Mesenchymal stem cell (in vitro differentiated cells and primary cell): ENCODE results near the gene SPECC1L.
"Not testable (repeated sequence)": the region's sequence is repeated elsewhere in the genome, so short reads cannot be mapped to it uniquely, and the experiment has no call there.

ENCODE experiments used
- DNase-seq: peaks from one replicate; pipeline ENCODE4 v3.0.0-alpha.2; 2013
- H2AFZ ChIP-seq: one replicate; pipeline ENCODE4 v1.6.1; 2013; ENCODE audit warnings: low read depth, mild to moderate bottlenecking, control low read depth, inconsistent platforms, low read length, moderate library complexity
- H2AK5ac ChIP-seq: 2 replicates; pipeline ENCODE4 v1.6.1; 2013; ENCODE audit warnings: low read length, moderate library complexity, mild to moderate bottlenecking, inconsistent platforms; ENCODE audit not compliant: severe bottlenecking
- H2BK120ac ChIP-seq: one replicate; pipeline ENCODE4 v1.6.1; 2013; ENCODE audit warnings: low read depth, mild to moderate bottlenecking, inconsistent platforms, low read length, moderate library complexity
- H2BK12ac ChIP-seq, 2 experiments: one replicate each; pipeline ENCODE4 v1.6.1; 2013; ENCODE audit warnings: inconsistent platforms in 2 of 2, low read length in 2 of 2, mild to moderate bottlenecking in 2 of 2, moderate library complexity in 2 of 2, control low read depth in 1 of 2
- H2BK15ac ChIP-seq: one replicate; pipeline ENCODE4 v1.6.1; 2013; ENCODE audit warnings: mild to moderate bottlenecking, low read depth, inconsistent platforms; ENCODE audit not compliant: poor library complexity, severe bottlenecking
- H2BK5ac ChIP-seq: 2 replicates; pipeline ENCODE4 v1.6.1; 2013; ENCODE audit warnings: low read depth, mild to moderate bottlenecking, low read length, control low read depth, inconsistent platforms; ENCODE audit not compliant: poor library complexity, severe bottlenecking
- H3K14ac ChIP-seq, 2 experiments: one replicate each; pipeline ENCODE4 v1.6.1; 2013; ENCODE audit warnings: inconsistent platforms in 2 of 2, low read length in 2 of 2, control low read depth in 1 of 2, mild to moderate bottlenecking in 1 of 2, moderate library complexity in 1 of 2
- H3K18ac ChIP-seq, 2 experiments: one replicate each; pipeline ENCODE4 v1.6.1; 2013; ENCODE audit warnings: inconsistent platforms in 2 of 2, low read length in 2 of 2, control low read depth in 1 of 2, low read depth in 1 of 2, mild to moderate bottlenecking in 1 of 2
- H3K23ac ChIP-seq, 2 experiments: one replicate each; pipeline ENCODE4 v1.6.1; 2013; ENCODE audit warnings: inconsistent platforms in 2 of 2, low read length in 2 of 2, mild to moderate bottlenecking in 2 of 2, moderate library complexity in 2 of 2, control low read depth in 1 of 2
- H3K27ac ChIP-seq: 2 replicates; pipeline ENCODE4 v1.5.1; 2013; ENCODE audit warnings: mild to moderate bottlenecking, moderate library complexity, low read length, control low read depth, inconsistent platforms; ENCODE audit not compliant: poor library complexity, severe bottlenecking
- H3K27me3 ChIP-seq, 2 experiments: 2 replicates each; pipeline versions ENCODE4 v1.6.1 to v1.7.0; 2013; ENCODE audit warnings: low read length in 2 of 2, mild to moderate bottlenecking in 2 of 2, moderate library complexity in 2 of 2, control low read depth in 1 of 2, inconsistent platforms in 1 of 2; ENCODE audit not compliant: control insufficient read depth in 1 of 2, insufficient read depth in 1 of 2
- H3K36me3 ChIP-seq, 2 experiments: 2 replicates each; pipeline versions ENCODE4 v1.6.1 to v1.7.0; 2013; ENCODE audit warnings: low read length in 2 of 2, control low read depth in 1 of 2, inconsistent platforms in 1 of 2, low read depth in 1 of 2, mild to moderate bottlenecking in 1 of 2; ENCODE audit not compliant: insufficient read depth in 2 of 2, control insufficient read depth in 1 of 2
- H3K4ac ChIP-seq, 2 experiments: one replicate each; pipeline ENCODE4 v1.6.1; 2013; ENCODE audit warnings: inconsistent platforms in 2 of 2, low read length in 2 of 2, mild to moderate bottlenecking in 2 of 2, moderate library complexity in 2 of 2, control low read depth in 1 of 2, low read depth in 1 of 2
- H3K4me1 ChIP-seq: 2 replicates; pipeline ENCODE4 v1.6.1; 2013; ENCODE audit warnings: low read depth, low read length, control low read depth; ENCODE audit not compliant: control insufficient read depth, insufficient read depth
- H3K4me2 ChIP-seq: 2 replicates; pipeline ENCODE4 v1.6.1; 2013; ENCODE audit warnings: low read length, mild to moderate bottlenecking, inconsistent platforms; ENCODE audit not compliant: poor library complexity, severe bottlenecking
- H3K4me3 ChIP-seq, 2 experiments: 2 replicates each; pipeline versions ENCODE4 v1.5.1 to v1.7.0; 2013; ENCODE audit warnings: low read length in 2 of 2, mild to moderate bottlenecking in 2 of 2, control low read depth in 1 of 2, low read depth in 1 of 2; ENCODE audit not compliant: insufficient read depth in 1 of 2
- H3K79me1 ChIP-seq: replicated peaks from 2 replicates; pipeline ENCODE4 v1.6.1; 2013; ENCODE audit warnings: mild to moderate bottlenecking, control low read depth, low read length, inconsistent platforms; ENCODE audit not compliant: poor library complexity, severe bottlenecking
- H3K9ac ChIP-seq: 2 replicates; pipeline ENCODE4 v1.7.0; 2013; ENCODE audit warnings: mild to moderate bottlenecking, low read length, moderate library complexity
- H3K9me3 ChIP-seq: 2 replicates; pipeline ENCODE4 v1.7.0; 2013; ENCODE audit warnings: mild to moderate bottlenecking, low read length; ENCODE audit not compliant: control insufficient read depth
- H4K8ac ChIP-seq: one replicate; pipeline ENCODE4 v1.6.1; 2013; ENCODE audit warnings: inconsistent platforms, mild to moderate bottlenecking, low read length, moderate library complexity
- H4K91ac ChIP-seq: one replicate; pipeline ENCODE4 v1.6.1; 2013; ENCODE audit warnings: mild to moderate bottlenecking, low read length, inconsistent platforms
- WGBS: methylation state at CpG from one replicate; pipeline ENCODE4 v1.1.7; 2013; ENCODE audit warnings: mixed read lengths; 5-methylcytosine and 5-hydroxymethylcytosine counted together

The SPECC1L gene

GRCh38 chr22:24243417-24243816, 27.2 kb upstream of the SPECC1L start:
- not testable (repeated sequence) for H3K36me3 ChIP-seq, H2BK5ac ChIP-seq, H2AK5ac ChIP-seq, H3K9me3 ChIP-seq, H3K4me2 ChIP-seq, H3K27ac ChIP-seq, H2AFZ ChIP-seq, H3K27me3 ChIP-seq, H3K79me1 ChIP-seq
- H4K8ac ChIP-seq: peak overlapping the region; percentile 95
- H3K14ac ChIP-seq: peak overlapping the region in 1 of 2 experiments; percentile 35
- peak; percentile 52 for DNase-seq
- no CpG with 5 or more reads among the region's 3 CpGs for WGBS
- peak overlapping the region; percentile 99 for H2BK120ac ChIP-seq
- peak overlapping the region; percentile 98 to 99 for H3K18ac ChIP-seq
- H3K4me3 ChIP-seq: peak overlapping the region in 1 of 2 experiments; percentile 82
- H3K4me1 ChIP-seq: peaks cover 42% of the 10 kb centered on the region
- peak overlapping the region; percentile 94 to 97 for H3K4ac ChIP-seq
- H2BK15ac ChIP-seq: peak overlapping the region; percentile 80
- H3K9ac ChIP-seq: peak overlapping the region; percentile 41
- H2BK12ac ChIP-seq: peak overlapping the region; percentile 99
- H3K23ac ChIP-seq: peak overlapping the region in 1 of 2 experiments; percentile 40
- H4K91ac ChIP-seq: peak overlapping the region; percentile 99

GRCh38 chr22:24244144-24244787, 26.4 kb upstream of the SPECC1L start:
- peak overlapping the region in 1 of 2 experiments; percentile 82 for H3K4me3 ChIP-seq
- peak; percentile 58 for DNase-seq
- peaks cover 42% of the 10 kb centered on the region for H3K4me1 ChIP-seq
- H3K9ac ChIP-seq: peak overlapping the region; percentile 81
- H2BK120ac ChIP-seq: peak overlapping the region; percentile 93
- H2BK12ac ChIP-seq: peak overlapping the region; percentile 88 to 98
- H2AFZ ChIP-seq: no peak overlapping the region
- peaks cover 1% of the 10 kb centered on the region for H3K79me1 ChIP-seq
- peak overlapping the region; percentile 98 for H4K8ac ChIP-seq
- no peak overlapping the region for H3K27ac ChIP-seq
- H3K27me3 ChIP-seq: no peaks in the 10 kb centered on the region
- no peak overlapping the region for H2BK5ac ChIP-seq
- peak overlapping the region; percentile 89 to 96 for H3K18ac ChIP-seq
- no peaks in the 10 kb centered on the region for H3K36me3 ChIP-seq
- peak overlapping the region in 1 of 2 experiments; percentile 18 for H3K23ac ChIP-seq
- H3K4ac ChIP-seq: peak overlapping the region; percentile 75 to 83
- H2BK15ac ChIP-seq: peak overlapping the region; percentile 84
- WGBS: 83% methylated on average over 19 of the region's 19 CpGs
- no peak overlapping the region for H2AK5ac ChIP-seq
- H3K9me3 ChIP-seq: no peaks in the 10 kb centered on the region
- H3K14ac ChIP-seq: peak overlapping the region in 1 of 2 experiments; percentile 90
- peak overlapping the region; percentile 100 for H4K91ac ChIP-seq
- H3K4me2 ChIP-seq: no peak overlapping the region

- H2AFZ ChIP-seq, H2BK5ac ChIP-seq, H3K36me3 ChIP-seq, H2AK5ac ChIP-seq, H3K9me3 ChIP-seq, H3K27ac ChIP-seq, H3K4me2 ChIP-seq, H3K27me3 ChIP-seq, H3K79me1 ChIP-seq: not testable (repeated sequence)
- Histone ChIP-seq H3K4me1 (peaks cover 42% of the 10 kb centered on the region), H4K91ac (peak within 1 kb of the TSS; percentile 100), H3K18ac (peak within 1 kb of the TSS; percentile 96 to 97), H2BK120ac (peak within 1 kb of the TSS; percentile 93), H2BK12ac (peak within 1 kb of the TSS; percentile 98 to 99), H3K14ac (peak within 1 kb of the TSS in 1 of 2 experiments; percentile 94), H3K23ac (peak within 1 kb of the TSS in 1 of 2 experiments; percentile 96), H3K4ac (peak within 1 kb of the TSS; percentile 83 to 99), H2BK15ac (peak within 1 kb of the TSS; percentile 84), H4K8ac (peak within 1 kb of the TSS; percentile 98), H3K9ac (peak within 1 kb of the TSS; percentile 81), H3K4me3 (peak within 1 kb of the TSS in 1 of 2 experiments; percentile 82)
- DNase-seq: peak; percentile 66
- WGBS: 53% methylated on average over 10 of the region's 12 CpGs
Observed at GRCh38 chr22:24245030-24245431, 25.6 kb upstream of the SPECC1L start, which contains the start of gene GGT5. Gene GGT5, minus strand, starts transcription at chr22:24245082. Its CDS starts 357 bp downstream, at chr22:24244725.
